ENCODE measurements around the gene HDAC4.

HDAC4 gene

GRCh38 chr2:239361311-239361642 lies 39.5 kb downstream of the HDAC4 start:
- H4K20me1 ChIP-seq (ENCODE audit: insufficient read depth, low read length, poor library complexity, severe bottlenecking), result no peaks in the 10 kb centered on the region
- no peaks in the 10 kb centered on the region for H3F3A ChIP-seq (ENCODE audit: low read depth)
- TF ChIP-seq EZH2phosphoT487 (IDR thresholded peaks at IDR 0.05; ENCODE audit: borderline replicate concordance) (no peak), CTCF (conservative IDR thresholded peaks at IDR 0.05; ENCODE audit: low read length) (0 out of 2 replicates have a peak, but pooled peaks have one; percentile 22)
- no peaks in the 10 kb centered on the region for H3K4me1 ChIP-seq (ENCODE audit: insufficient read depth, low read length, poor library complexity, severe bottlenecking)
- H3K9me3 ChIP-seq (ENCODE audit: insufficient read depth, low read depth, low read length), result no peaks in the 10 kb centered on the region
- H2AFZ ChIP-seq (ENCODE audit: low read length), result no peak overlapping the region
- no peaks in the 10 kb centered on the region for H3K9me2 ChIP-seq (replicated peaks; ENCODE audit: low read depth, low read length)
- H3K9ac ChIP-seq (ENCODE audit: low read depth, low read length, poor library complexity, severe bottlenecking), result no peak overlapping the region
- H3K4me2 ChIP-seq (ENCODE audit: low read depth, low read length, poor library complexity, severe bottlenecking), result no peak overlapping the region
- H3K4me3 ChIP-seq (ENCODE audit: low read length, poor library complexity, severe bottlenecking), result no peak overlapping the region
- H3K36me3 ChIP-seq (ENCODE audit: insufficient read depth, low read length), result no peaks in the 10 kb centered on the region
- peaks cover 6% of the 10 kb centered on the region; the same call in 1 of the 2 replicates for H3K79me2 ChIP-seq (ENCODE audit: insufficient read depth, low read length)
- no peaks in the 10 kb centered on the region for H3K27me3 ChIP-seq (ENCODE audit: insufficient read depth, low read length, poor library complexity, severe bottlenecking)

- Histone ChIP-seq H3K4me2 (ENCODE audit: low read depth, low read length, poor library complexity, severe bottlenecking) (no peak overlapping the region), H3K9ac (ENCODE audit: low read depth, low read length, poor library complexity, severe bottlenecking) (no peak overlapping the region), H4K20me1 (ENCODE audit: insufficient read depth, low read length, poor library complexity, severe bottlenecking) (no peaks in the 10 kb centered on the region), H3F3A (ENCODE audit: low read depth) (no peaks in the 10 kb centered on the region), H3K4me1 (ENCODE audit: insufficient read depth, low read length, poor library complexity, severe bottlenecking) (no peaks in the 10 kb centered on the region), H2AFZ (ENCODE audit: low read length) (no peak overlapping the region), H3K79me2 (ENCODE audit: insufficient read depth, low read length) (peaks cover 6% of the 10 kb centered on the region; the same call in 1 of the 2 replicates), H3K36me3 (ENCODE audit: insufficient read depth, low read length) (no peaks in the 10 kb centered on the region), H3K9me3 (ENCODE audit: insufficient read depth, low read depth, low read length) (no peaks in the 10 kb centered on the region), H3K9me2 (replicated peaks; ENCODE audit: low read depth, low read length) (no peaks in the 10 kb centered on the region), H3K4me3 (ENCODE audit: low read length, poor library complexity, severe bottlenecking) (no peak overlapping the region), H3K27me3 (ENCODE audit: insufficient read depth, low read length, poor library complexity, severe bottlenecking) (no peaks in the 10 kb centered on the region)
- TF ChIP-seq CTCF (conservative IDR thresholded peaks at IDR 0.05; ENCODE audit: low read length) (no peak), EZH2phosphoT487 (IDR thresholded peaks at IDR 0.05; ENCODE audit: borderline replicate concordance) (no peak)
Measured at GRCh38 chr2:239360421-239361310, 40.2 kb downstream of the HDAC4 start.

GRCh38 chr2:239360008-239360407 lies 40.8 kb downstream of the HDAC4 start:
- H3K4me2 ChIP-seq (ENCODE audit: low read depth, low read length, poor library complexity, severe bottlenecking), result no peak overlapping the region
- no peaks in the 10 kb centered on the region for H3F3A ChIP-seq (ENCODE audit: low read depth)
- TF ChIP-seq CTCF (conservative IDR thresholded peaks at IDR 0.05; ENCODE audit: low read length) (no peak), EZH2phosphoT487 (IDR thresholded peaks at IDR 0.05; ENCODE audit: borderline replicate concordance) (no peak)
- no peaks in the 10 kb centered on the region for H3K9me2 ChIP-seq (replicated peaks; ENCODE audit: low read depth, low read length)
- H3K36me3 ChIP-seq (ENCODE audit: insufficient read depth, low read length), result no peaks in the 10 kb centered on the region
- no peaks in the 10 kb centered on the region for H3K4me1 ChIP-seq (ENCODE audit: insufficient read depth, low read length, poor library complexity, severe bottlenecking)
- no peak overlapping the region for H3K9ac ChIP-seq (ENCODE audit: low read depth, low read length, poor library complexity, severe bottlenecking)
- no peaks in the 10 kb centered on the region for H4K20me1 ChIP-seq (ENCODE audit: insufficient read depth, low read length, poor library complexity, severe bottlenecking)
- H3K4me3 ChIP-seq (ENCODE audit: low read length, poor library complexity, severe bottlenecking), result no peak overlapping the region
- peaks cover 6% of the 10 kb centered on the region; the same call in 1 of the 2 replicates for H3K79me2 ChIP-seq (ENCODE audit: insufficient read depth, low read length)
- no peak overlapping the region for H2AFZ ChIP-seq (ENCODE audit: low read length)
- H3K27me3 ChIP-seq (ENCODE audit: insufficient read depth, low read length, poor library complexity, severe bottlenecking), result no peaks in the 10 kb centered on the region
- H3K9me3 ChIP-seq (ENCODE audit: insufficient read depth, low read depth, low read length), result peaks cover 3% of the 10 kb centered on the region

Data from Loucy (cell line).